ENCODE results near the gene KDM2B. TPM values are rescaled to one million over a fixed set of nuclear protein-coding genes. Genes with fewer than 3 reads are reported as not detected.
"Not testable (repeated sequence)": the region's sequence is repeated elsewhere in the genome, so short reads cannot be mapped to it uniquely, and the experiment has no call there.

The KDM2B gene
- total RNA-seq, 3 donors from 2014 or later = 47.3 to 51.8 (median 48.6) TPM

DNA sequence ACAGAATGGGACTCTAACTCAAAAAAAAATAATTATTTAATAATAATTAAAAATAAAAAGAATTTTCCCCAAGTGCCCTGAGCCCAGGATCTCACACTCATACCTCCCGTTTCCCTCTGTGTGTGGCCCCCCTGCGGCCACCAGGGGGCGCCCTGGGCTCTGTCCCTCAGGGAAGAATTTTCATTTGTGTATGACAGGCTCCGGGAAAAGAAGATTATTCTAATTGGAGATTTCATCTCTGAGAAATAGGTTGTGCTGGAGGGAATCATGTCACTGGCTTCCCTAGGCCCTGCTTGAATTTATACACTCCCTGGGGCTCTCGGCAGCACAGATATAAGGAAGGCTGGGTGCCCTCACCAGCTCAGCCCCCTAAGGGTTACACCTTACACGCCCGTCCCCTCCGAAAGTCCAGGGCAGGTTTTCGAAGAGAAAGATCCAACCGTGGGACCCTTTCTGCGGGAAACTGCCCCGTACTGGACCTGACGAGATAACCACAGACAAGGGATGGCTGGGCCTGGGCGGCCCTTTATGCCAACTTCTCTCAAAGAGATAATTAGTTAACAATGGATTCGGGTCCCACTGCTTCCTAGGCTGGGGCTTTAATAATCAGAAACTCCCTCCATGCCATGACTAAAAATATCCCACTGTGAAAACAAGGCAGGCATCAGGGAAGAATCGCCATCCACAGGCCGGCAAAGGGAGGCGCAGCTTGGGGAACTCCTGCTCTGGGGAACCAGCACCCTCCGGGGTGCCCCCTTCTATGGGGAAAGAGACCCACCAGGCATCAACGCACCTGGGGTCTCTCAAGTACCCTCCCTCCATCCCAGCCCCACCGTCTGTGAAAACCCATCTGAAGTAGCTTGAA, 80.7 kb downstream of the KDM2B start:
- H3K9me3 Mint-ChIP-seq = no peaks in the 10 kb centered on the region
- no peaks in the 10 kb centered on the region for H3K27me3 Mint-ChIP-seq (ENCODE audit: low read depth)
- DNase-seq = peak; percentile 78
- ATAC-seq = peak; percentile 83 to 86
- H3K36me3 Mint-ChIP-seq (ENCODE audit: insufficient read depth) = peaks cover 4% of the 10 kb centered on the region
- peaks cover 12% of the 10 kb centered on the region for H3K4me1 Mint-ChIP-seq (ENCODE audit: low read depth)
- H3K4me3 Mint-ChIP-seq = no peak overlapping the region

DNA sequence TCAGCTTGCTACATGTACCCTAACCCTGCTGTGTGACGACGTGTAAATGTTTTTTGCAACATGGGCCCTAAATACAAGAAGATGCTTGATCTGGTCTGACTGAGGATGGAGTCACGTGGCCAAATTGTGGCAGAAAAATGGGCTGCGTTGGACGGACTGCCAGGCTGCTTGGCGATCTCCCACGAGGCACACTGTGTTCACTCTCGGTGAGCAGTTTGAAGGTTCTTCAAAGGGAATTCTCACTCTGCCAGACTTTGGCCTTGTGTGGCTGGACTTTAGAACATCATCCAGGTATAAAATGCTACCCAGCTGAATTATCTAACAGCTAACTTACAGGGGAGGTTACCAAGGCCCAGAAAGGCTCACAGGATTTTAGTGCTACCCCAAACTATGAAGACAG, 85.1 kb downstream of the KDM2B start:
- Mint-ChIP-seq H3K9me3 (no peaks in the 10 kb centered on the region), H3K27me3 (ENCODE audit: low read depth) (no peaks in the 10 kb centered on the region), H3K4me3 (no peak overlapping the region), H3K4me1 (ENCODE audit: low read depth) (peaks cover 19% of the 10 kb centered on the region), H3K36me3 (ENCODE audit: insufficient read depth) (peaks cover 3% of the 10 kb centered on the region)
- no peak for ATAC-seq
- no peak for DNase-seq

GRCh38 chr12:121494093-121494787, 86.6 kb downstream of the KDM2B start:
- H3K9me3 Mint-ChIP-seq = no peaks in the 10 kb centered on the region
- peak; percentile 60 for DNase-seq
- no peak overlapping the region for H3K4me3 Mint-ChIP-seq
- ATAC-seq = peak; percentile 60 to 66
- H3K4me1 Mint-ChIP-seq (ENCODE audit: low read depth) = peaks cover 19% of the 10 kb centered on the region
- no peaks in the 10 kb centered on the region for H3K27me3 Mint-ChIP-seq (ENCODE audit: low read depth)
- peaks cover 7% of the 10 kb centered on the region for H3K36me3 Mint-ChIP-seq (ENCODE audit: insufficient read depth)

DNA sequence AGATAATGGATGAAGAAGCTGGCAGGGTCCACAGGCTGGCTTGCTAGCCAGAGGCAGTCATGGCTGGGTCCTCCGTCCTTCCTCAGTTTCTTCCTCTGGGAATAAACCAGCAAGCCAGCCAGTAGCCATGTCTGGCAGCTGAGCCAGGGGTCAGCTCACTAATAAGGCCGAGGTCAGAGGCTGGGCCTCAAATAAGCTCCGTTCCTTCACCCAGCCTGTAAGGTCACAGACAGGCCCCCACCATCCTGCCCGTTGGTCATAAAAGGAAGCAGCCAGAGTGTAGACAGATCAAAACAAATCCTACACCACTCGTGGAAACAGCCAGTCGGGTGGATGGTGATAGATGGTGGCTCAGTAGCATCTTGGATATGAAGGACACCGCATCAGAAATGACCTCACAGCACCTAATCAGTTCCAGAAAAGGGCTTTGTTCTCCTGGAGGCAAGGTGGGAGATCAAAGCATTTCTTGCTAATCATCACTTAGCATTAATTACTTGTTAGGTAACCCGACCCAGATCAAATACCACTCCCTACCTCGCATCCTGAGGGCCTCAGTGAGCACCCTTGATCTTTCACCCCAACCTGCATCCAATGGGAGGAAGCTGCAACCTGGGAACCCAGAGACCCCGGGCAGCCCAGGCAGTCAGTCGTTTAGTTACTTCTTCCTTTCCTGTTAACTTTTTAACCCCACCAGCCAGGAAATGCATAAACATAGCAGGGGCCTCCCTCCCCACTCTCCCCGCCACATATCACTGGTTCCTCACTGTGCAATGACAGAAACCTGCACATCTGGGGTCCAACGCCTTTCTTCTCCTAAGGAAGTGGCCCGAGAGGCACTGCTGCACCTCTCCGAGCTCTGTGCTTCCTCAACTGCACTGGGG, 90.2 kb downstream of the KDM2B start:
- Mint-ChIP-seq H3K4me3 (no peak overlapping the region), H3K27me3 (ENCODE audit: low read depth) (no peaks in the 10 kb centered on the region), H3K9me3 (no peaks in the 10 kb centered on the region), H3K4me1 (ENCODE audit: low read depth) (peaks cover 11% of the 10 kb centered on the region), H3K36me3 (ENCODE audit: insufficient read depth) (peaks cover 7% of the 10 kb centered on the region)
- DNase-seq (no peak), ATAC-seq (no peak)

DNA sequence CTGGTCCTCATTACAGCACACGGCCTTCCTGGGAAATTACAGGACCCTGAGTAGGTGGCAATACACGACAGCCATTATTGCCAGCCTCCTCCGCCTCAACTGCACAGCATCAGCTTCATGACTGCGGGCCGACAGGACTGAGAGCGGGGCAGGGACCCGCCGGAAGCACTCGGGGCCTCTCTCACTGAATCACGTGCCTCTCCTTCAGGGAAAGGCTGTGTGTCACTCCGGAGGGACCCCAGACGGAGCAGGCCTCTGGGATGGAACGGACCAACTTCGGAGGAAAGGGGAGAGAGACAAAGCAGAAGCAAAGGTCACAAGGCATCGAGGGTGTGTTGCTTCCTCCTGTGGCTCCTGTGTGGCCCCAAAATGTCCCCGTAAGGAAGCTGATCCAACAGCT, 90.9 kb downstream of the KDM2B start:
- Mint-ChIP-seq H3K27me3 (ENCODE audit: low read depth) (no peaks in the 10 kb centered on the region), H3K4me1 (ENCODE audit: low read depth) (peaks cover 11% of the 10 kb centered on the region), H3K36me3 (ENCODE audit: insufficient read depth) (peaks cover 7% of the 10 kb centered on the region), H3K4me3 (no peak overlapping the region), H3K9me3 (no peaks in the 10 kb centered on the region)
- ATAC-seq (no peak), DNase-seq (no peak)

DNA sequence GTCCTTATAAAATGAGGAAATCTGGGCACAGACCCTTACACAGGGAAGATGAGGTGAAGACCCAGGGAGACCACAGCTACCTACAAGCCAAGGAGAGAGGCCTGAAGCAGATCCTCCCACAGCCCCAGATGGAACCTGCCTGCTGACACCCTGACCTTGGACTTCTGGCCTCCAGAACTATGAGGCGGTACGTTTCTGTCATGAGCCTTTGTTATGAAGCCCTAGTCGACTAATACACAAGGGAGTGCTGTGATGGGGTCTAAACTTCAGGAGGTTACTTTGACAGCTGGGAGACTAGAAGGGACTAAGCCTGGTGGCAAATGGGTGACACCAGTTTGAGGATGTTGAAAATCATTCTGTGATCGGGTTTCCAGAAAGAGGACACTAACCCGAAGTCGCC, 95.9 kb downstream of the KDM2B start:
- ATAC-seq = no peak
- no peak for DNase-seq
- Mint-ChIP-seq H3K4me3 (no peak overlapping the region), H3K9me3 (no peaks in the 10 kb centered on the region), H3K4me1 (ENCODE audit: low read depth) (no peaks in the 10 kb centered on the region), H3K36me3 (ENCODE audit: insufficient read depth) (peaks cover 1% of the 10 kb centered on the region), H3K27me3 (ENCODE audit: low read depth) (no peaks in the 10 kb centered on the region)

- not testable (repeated sequence) for H3K4me1 Mint-ChIP-seq (ENCODE audit: low read depth); H3K27me3 Mint-ChIP-seq (ENCODE audit: low read depth); DNase-seq; ATAC-seq; H3K9me3 Mint-ChIP-seq; H3K4me3 Mint-ChIP-seq; H3K36me3 Mint-ChIP-seq (ENCODE audit: insufficient read depth)
These were observed 96.3 kb downstream of the KDM2B start for GRCh38 chr12:121484564-121484963.

GRCh38 chr12:121483949-121484348, 96.9 kb downstream of the KDM2B start:
- Mint-ChIP-seq H3K4me1 (ENCODE audit: low read depth) (no peaks in the 10 kb centered on the region), H3K27me3 (ENCODE audit: low read depth) (no peaks in the 10 kb centered on the region), H3K36me3 (ENCODE audit: insufficient read depth) (peaks cover 1% of the 10 kb centered on the region), H3K4me3 (no peak overlapping the region), H3K9me3 (no peaks in the 10 kb centered on the region)
- ATAC-seq (no peak), DNase-seq (no peak)

GRCh38 chr12:121476477-121476876, 104.3 kb downstream of the KDM2B start:
- Mint-ChIP-seq H3K36me3 (ENCODE audit: insufficient read depth) (no peaks in the 10 kb centered on the region), H3K27me3 (ENCODE audit: low read depth) (no peaks in the 10 kb centered on the region), H3K4me1 (ENCODE audit: low read depth) (no peaks in the 10 kb centered on the region), H3K4me3 (no peak overlapping the region), H3K9me3 (no peaks in the 10 kb centered on the region)
- no peak for DNase-seq
- no peak for ATAC-seq

DNA sequence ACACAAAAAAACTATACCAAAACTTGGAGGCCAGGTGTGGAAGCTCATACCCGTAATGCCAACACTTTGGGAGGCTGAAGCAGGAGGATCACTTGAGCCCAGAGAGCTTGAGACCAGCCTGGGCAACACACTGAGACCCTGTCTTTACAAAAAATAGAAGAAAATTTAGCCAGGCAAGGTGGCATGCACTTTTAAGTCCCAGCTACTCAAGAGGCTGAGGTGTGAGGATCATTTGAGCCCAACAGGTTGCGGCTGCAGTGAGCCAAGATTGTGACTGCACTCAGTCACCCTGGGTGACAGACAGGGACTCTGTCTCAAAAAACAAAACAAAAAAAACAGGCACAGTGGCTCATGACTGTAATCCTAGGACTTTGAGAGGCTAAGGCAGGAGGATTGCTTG, 105.5 kb downstream of the KDM2B start:
- Mint-ChIP-seq H3K36me3 (ENCODE audit: insufficient read depth) (no peaks in the 10 kb centered on the region), H3K27me3 (ENCODE audit: low read depth) (no peaks in the 10 kb centered on the region), H3K4me1 (ENCODE audit: low read depth) (peaks cover 3% of the 10 kb centered on the region), H3K4me3 (no peak overlapping the region), H3K9me3 (no peaks in the 10 kb centered on the region)
- ATAC-seq (no peak), DNase-seq (no peak)

- DNase-seq (no peak), ATAC-seq (no peak)
- no peaks in the 10 kb centered on the region for H3K9me3 Mint-ChIP-seq
- H3K36me3 Mint-ChIP-seq (ENCODE audit: insufficient read depth) = no peaks in the 10 kb centered on the region
- no peak overlapping the region for H3K4me3 Mint-ChIP-seq
- peaks cover 3% of the 10 kb centered on the region for H3K4me1 Mint-ChIP-seq (ENCODE audit: low read depth)
- no peaks in the 10 kb centered on the region for H3K27me3 Mint-ChIP-seq (ENCODE audit: low read depth)
These were observed 108.5 kb downstream of the KDM2B start for GRCh38 chr12:121472150-121472905.

DNA sequence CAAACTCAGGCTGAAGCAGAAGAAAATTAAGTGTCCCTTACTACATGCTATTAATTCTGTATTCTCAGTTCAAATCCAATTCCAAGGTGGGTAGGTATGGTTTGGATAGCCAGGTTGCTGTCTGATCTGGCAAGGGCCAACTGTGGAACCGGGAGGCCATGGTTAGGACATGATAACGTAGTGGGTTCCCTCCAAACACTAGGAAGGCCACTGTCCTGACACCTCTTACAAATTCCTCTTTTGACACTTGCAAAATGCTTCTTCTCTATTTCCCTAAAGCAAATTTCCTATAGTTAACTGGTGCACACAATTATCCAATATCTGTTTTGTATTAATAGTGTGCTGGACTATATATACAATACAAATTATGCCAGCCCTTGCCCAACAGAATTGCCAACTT, 110.1 kb downstream of the KDM2B start:
- Mint-ChIP-seq H3K4me1 (ENCODE audit: low read depth) (peaks cover 9% of the 10 kb centered on the region), H3K36me3 (ENCODE audit: insufficient read depth) (no peaks in the 10 kb centered on the region), H3K9me3 (no peaks in the 10 kb centered on the region), H3K4me3 (no peak overlapping the region), H3K27me3 (ENCODE audit: low read depth) (no peaks in the 10 kb centered on the region)
- DNase-seq = no peak
- ATAC-seq = no peak

DNA sequence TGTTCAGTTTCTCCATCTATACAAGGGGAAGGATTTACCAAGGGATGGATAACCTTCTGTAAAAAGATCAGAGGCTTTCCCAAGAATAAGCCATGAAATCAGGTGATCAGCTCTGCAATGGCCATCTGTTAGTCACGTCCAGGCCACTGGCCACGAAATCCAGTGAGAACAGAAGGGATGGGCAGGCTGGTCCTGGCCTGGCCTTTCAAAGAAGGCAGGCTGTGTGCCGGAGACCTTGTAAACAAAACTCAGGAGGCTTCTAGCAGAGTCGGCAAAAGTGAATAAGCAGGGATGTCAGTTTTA, 112.4 kb downstream of the KDM2B start:
- H3K27me3 Mint-ChIP-seq (ENCODE audit: low read depth) = no peaks in the 10 kb centered on the region
- H3K4me3 Mint-ChIP-seq = peak overlapping the region; percentile 43
- H3K9me3 Mint-ChIP-seq = no peaks in the 10 kb centered on the region
- DNase-seq (no peak), ATAC-seq (no peak)
- peaks cover 22% of the 10 kb centered on the region for H3K4me1 Mint-ChIP-seq (ENCODE audit: low read depth)
- H3K36me3 Mint-ChIP-seq (ENCODE audit: insufficient read depth) = no peaks in the 10 kb centered on the region

Measured in activated T-cell treated with anti-CD3 and anti-CD28 coated beads, Interleukin-2, amount 50 U/mL, for 4 hours (primary cell).